HG02623 (cell line): ENCODE results near the gene CDCP2.
"Not testable (repeated sequence)": the region's sequence is repeated elsewhere in the genome, so short reads cannot be mapped to it uniquely, and the experiment has no call there.

Source experiments
- ATAC-seq: cut with Tn5 transposase; IDR thresholded peaks from one replicate; pipeline ENCODE4 v1.9.1; 2021; ENCODE audit warnings: moderate library complexity; ENCODE audit not compliant: unreplicated experiment

Gene CDCP2

GRCh38 chr1:54118704-54119103 lies 34.1 kb downstream of the CDCP2 start:
- ATAC-seq: no peak

- ATAC-seq: no peak
Measured at GRCh38 chr1:54117815-54118563, 34.8 kb downstream of the CDCP2 start.

DNA sequence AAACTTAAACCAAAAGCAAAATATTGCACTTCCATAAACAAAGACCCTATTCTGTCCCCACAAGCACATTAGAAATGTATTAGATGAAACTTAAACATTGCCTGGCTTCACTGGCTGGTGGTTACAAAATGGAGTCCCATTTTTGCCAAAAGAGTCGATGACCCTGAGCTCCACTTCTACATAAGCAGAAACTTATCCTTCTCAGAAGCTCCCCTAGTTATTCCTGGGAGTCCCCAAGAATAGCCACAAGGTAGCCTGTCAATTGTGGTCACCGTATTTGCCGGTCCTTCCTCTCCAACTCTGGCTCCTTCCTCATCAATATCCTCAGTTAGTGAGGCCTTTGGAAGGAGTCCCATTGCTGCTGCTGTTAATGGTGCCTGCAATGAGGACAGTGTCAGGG lies 37.3 kb downstream of the CDCP2 start:
- ATAC-seq: no peak

- no peak for ATAC-seq
Measured at GRCh38 chr1:54114955-54115354, 37.8 kb downstream of the CDCP2 start.

- no peak for ATAC-seq
Measured at GRCh38 chr1:54114001-54114400, 38.8 kb downstream of the CDCP2 start.

DNA sequence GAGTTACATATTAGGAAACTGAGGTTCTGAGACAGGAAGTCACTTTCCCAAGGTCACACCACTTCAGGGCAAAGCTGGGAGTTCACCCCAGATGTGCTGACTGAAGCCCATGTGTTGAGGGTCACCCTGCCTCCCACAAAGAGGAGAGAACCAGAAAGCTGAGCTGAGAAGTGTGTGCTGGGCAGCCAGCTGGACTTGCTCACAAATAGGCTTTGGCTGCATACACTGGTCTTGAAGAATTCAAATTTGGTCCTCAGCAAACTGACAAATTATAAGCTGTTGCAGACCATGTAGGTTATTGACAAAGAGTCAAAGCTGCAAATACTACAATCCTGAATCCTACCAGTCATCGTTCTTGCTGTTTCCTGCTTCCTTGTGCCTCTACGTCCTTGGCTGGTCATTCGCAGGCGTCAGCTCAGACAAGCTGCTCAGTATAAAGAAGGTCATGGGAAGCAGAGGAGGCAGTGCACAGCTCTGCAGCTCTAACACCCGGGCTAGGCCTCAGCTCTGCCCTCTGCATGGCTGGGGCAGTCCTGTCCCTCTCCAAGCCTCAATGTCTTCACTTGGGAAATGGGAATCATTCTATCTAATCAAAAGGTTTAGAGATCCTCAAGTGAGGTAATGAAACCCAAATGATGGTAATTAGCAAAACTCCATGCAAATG lies 40.0 kb downstream of the CDCP2 start:
- ATAC-seq: no peak

GRCh38 chr1:54112027-54112426 lies 40.8 kb downstream of the CDCP2 start:
- ATAC-seq: no peak

GRCh38 chr1:54111624-54112023 lies 41.2 kb downstream of the CDCP2 start:
- no peak for ATAC-seq

DNA sequence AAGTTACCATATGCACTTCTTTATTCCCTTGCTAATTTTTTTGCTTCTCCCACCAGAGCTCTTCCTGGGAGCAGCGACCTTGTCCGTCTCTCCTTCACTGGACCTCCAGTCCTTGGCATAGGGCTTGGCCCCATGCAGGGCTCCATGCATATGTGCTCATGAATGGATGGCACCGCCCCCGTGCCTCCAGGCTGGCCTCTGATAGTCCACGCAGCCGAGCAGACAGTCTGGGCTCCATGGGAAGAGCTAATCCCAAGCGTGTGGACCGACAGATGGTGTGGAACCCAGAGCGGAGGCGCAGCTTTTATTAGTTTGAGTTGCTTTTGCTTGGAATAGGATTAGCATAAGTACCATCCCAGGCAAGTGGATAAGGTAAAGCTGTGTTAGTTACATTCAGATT lies 41.8 kb downstream of the CDCP2 start:
- ATAC-seq: no peak

DNA sequence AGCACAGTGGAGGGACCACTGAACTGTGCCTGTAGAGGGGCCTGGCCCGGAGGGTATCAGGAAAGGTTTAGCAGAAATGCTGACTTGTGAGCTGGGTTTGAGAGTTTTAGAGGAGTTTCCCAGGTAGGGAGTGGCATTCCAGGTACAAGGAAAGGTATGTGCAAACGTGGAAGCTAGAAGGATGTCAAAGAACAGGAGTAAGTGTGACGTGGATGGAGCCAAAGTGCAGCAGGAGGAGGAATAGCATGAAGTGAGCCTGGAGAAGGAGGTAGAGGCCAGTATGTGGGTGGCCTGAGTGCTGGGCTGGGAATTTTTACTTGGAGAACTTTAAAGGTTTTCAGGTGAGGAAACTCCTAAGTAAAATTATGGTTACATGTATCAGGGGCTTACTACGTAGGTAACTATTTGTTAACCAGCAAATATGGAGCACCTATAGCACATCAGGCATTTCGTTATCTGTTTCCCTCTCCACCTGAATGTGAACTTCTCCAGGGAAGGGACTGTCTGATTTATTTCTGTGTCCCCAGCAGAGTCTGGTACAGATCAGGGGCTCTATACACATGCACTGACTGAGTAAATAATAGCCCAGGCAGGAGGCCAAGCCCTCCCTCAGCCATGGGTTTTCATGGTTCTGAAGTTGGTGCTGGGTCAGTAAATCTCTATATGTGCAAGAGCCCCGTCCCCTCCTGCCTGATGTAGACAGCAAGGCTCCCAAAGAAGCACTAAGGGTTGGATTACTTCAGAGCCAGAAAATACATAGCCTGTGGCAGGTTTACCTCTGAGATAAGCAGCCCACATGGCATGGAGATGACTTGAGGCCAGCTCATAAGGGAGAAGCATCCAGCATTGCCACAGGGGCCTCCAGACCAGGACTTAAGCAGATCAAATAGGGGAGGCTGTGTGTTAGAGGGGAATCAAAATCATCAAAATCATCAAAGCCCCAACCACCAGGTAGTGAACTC lies 43.4 kb downstream of the CDCP2 start:
- ATAC-seq: no peak

DNA sequence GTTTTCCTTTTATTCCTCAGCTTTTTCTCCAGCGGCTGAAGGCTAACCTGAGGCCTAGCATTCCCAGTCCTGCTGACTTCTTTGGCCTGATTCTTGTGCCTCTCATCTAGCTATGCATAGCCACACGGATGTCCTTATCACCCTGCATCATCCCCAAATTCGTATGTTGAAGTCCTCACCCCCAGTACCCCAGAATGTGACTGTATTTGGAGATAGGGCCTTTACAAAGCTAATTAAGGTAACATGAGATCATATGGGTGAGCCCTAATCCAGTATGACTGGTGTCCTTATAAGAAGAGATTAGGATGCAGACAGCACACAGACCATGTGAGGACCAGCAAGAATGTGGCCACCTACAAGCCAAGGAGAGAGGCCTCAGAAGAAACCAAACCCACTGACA lies 44.6 kb downstream of the CDCP2 start:
- ATAC-seq: no peak

DNA sequence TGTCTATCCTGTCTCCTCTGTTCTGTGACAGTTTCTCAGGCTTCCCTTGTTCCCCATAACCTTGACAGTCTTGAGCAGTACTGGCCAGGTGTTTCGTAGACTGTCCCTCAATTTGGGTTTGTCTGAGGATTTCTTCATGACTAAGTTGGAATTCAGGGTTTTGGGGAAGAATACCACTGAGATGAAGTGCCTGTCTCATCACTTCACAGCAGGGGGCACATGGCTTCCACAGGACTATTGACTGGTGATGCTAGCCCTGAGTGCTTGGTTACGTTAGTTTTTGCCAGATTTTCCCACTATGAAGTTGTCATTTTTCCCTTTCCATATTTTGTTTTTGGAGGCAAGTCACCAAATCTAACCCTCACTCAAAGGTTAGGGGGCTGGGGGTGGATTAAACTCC lies 45.7 kb downstream of the CDCP2 start:
- no peak for ATAC-seq

- no peak for ATAC-seq
Measured at GRCh38 chr1:54105736-54106269, 47.0 kb downstream of the CDCP2 start.

- ATAC-seq: no peak
Measured at GRCh38 chr1:54105080-54105479, 47.7 kb downstream of the CDCP2 start.

GRCh38 chr1:54104613-54105012 lies 48.2 kb downstream of the CDCP2 start:
- not testable (repeated sequence) for ATAC-seq

DNA sequence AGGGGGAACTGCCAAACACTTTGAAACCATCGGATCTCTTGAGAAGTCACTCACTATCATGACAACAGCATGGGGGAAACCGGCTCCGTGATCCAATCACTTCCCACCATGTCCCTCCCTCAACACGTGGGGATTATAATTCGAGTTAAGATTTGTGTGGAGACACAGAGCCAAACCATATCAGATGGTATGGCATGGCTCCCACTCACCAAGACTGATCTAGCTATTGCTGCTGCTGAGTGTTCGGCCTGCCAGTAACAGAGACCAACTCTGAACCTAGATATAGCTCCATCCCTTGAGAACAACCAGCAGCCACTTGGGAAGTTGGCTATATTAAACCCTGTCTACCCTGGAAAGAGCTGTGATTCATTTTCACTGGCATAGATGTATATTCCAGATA lies 49.4 kb downstream of the CDCP2 start:
- ATAC-seq: no peak

- no peak for ATAC-seq
Measured at GRCh38 chr1:54100500-54100899, 52.3 kb downstream of the CDCP2 start.

- ATAC-seq: no peak
Measured at GRCh38 chr1:54099061-54099610, 53.7 kb downstream of the CDCP2 start.

DNA sequence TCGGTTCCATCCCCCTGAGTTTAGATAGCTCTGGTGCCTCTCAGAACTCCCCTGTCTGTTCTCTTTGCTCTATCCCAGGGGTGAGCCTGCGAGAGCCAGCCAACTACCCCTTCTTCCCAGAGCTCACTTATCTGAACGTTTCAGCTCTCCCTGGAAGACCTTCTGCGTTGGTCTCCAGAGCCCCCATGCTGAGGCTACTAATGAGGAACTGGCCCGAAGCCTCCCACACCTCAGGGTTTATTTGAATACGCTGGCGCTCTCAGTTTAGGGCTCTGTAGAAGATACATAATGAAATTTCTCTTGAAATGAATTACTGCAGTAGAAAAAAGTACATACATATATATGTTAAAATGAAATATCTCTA lies 55.9 kb downstream of the CDCP2 start:
- no peak for ATAC-seq

- ATAC-seq: no peak
Measured at GRCh38 chr1:54096227-54096876, 56.4 kb downstream of the CDCP2 start.
